HL-60 (cell line): Measurements from ENCODE around the gene SDHA.

Experiments used
- CTCF ChIP-seq: IDR thresholded peaks from one replicate; pipeline ENCODE4 v1.5.1; 2011; ENCODE audit warnings: low read length, control low read depth, inconsistent platforms; ENCODE audit not compliant: insufficient read depth
- TF ChIP-seq, protein P1 (sequence below): IDR thresholded peaks from 2 replicates; pipeline ENCODE4 v1.6.1; 2012; ENCODE audit warnings: low read depth; ENCODE audit not compliant: insufficient replicate concordance

GRCh38 chr5:199950-200645 is 18.0 kb upstream of the SDHA start:
- no peak for TF ChIP-seq CTCF
- TF ChIP-seq, protein P1, sequence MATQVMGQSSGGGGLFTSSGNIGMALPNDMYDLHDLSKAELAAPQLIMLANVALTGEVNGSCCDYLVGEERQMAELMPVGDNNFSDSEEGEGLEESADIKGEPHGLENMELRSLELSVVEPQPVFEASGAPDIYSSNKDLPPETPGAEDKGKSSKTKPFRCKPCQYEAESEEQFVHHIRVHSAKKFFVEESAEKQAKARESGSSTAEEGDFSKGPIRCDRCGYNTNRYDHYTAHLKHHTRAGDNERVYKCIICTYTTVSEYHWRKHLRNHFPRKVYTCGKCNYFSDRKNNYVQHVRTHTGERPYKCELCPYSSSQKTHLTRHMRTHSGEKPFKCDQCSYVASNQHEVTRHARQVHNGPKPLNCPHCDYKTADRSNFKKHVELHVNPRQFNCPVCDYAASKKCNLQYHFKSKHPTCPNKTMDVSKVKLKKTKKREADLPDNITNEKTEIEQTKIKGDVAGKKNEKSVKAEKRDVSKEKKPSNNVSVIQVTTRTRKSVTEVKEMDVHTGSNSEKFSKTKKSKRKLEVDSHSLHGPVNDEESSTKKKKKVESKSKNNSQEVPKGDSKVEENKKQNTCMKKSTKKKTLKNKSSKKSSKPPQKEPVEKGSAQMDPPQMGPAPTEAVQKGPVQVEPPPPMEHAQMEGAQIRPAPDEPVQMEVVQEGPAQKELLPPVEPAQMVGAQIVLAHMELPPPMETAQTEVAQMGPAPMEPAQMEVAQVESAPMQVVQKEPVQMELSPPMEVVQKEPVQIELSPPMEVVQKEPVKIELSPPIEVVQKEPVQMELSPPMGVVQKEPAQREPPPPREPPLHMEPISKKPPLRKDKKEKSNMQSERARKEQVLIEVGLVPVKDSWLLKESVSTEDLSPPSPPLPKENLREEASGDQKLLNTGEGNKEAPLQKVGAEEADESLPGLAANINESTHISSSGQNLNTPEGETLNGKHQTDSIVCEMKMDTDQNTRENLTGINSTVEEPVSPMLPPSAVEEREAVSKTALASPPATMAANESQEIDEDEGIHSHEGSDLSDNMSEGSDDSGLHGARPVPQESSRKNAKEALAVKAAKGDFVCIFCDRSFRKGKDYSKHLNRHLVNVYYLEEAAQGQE = no peak
